Umbilical cord (tissue), 2 donors: ENCODE measurements around the gene FAAP20. TPM values are rescaled to one million over a fixed set of nuclear protein-coding genes. Genes with fewer than 3 reads are reported as not detected.

Experiments used
- DNase-seq: peaks from one replicate; pipeline ENCODE4 v3.0.0-alpha.2; 2015; ENCODE audit warnings: low spot score
- total RNA-seq: library from RNA; depleted of rRNA; stranded (reverse); fragments of >200 nt; gene quantifications from one replicate; pipeline ENCODE4 v1.2.3, GENCODE V29; 2014; ENCODE audit warnings: low replicate concordance; ENCODE audit not compliant: insufficient read depth

The FAAP20 gene
- total RNA-seq, 1 donor from 2014 or later = 43.3 TPM

- DNase-seq = peak; percentile 98
Observed at GRCh38 chr1:2212532-2213491, 18.2 kb upstream of the FAAP20 start.

- DNase-seq = no peak
Observed at GRCh38 chr1:2212274-2212531, 17.6 kb upstream of the FAAP20 start.

DNA sequence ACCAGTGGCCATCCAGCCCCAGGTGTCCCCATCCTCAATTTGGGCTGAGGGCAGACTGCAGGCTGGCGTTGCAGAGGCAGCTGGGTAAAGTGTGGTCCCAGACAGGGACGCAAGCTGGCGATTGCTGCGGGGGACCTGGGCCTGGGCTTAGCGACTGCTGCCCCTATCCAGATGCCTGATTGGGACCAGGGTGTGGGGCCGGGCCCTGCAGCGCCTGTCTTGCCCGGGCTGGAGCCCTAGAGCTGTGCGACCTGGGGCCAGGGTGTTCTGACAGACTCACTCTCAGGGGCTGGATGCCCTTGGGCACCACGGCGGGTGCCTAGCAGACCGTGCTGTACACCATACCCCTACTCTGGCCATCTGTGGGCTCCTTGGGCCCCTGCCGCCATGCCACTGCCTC is 16.2 kb upstream of the FAAP20 start:
- no peak for DNase-seq

GRCh38 chr1:2210084-2210653 is 15.6 kb upstream of the FAAP20 start:
- DNase-seq = peak; percentile 55

DNA sequence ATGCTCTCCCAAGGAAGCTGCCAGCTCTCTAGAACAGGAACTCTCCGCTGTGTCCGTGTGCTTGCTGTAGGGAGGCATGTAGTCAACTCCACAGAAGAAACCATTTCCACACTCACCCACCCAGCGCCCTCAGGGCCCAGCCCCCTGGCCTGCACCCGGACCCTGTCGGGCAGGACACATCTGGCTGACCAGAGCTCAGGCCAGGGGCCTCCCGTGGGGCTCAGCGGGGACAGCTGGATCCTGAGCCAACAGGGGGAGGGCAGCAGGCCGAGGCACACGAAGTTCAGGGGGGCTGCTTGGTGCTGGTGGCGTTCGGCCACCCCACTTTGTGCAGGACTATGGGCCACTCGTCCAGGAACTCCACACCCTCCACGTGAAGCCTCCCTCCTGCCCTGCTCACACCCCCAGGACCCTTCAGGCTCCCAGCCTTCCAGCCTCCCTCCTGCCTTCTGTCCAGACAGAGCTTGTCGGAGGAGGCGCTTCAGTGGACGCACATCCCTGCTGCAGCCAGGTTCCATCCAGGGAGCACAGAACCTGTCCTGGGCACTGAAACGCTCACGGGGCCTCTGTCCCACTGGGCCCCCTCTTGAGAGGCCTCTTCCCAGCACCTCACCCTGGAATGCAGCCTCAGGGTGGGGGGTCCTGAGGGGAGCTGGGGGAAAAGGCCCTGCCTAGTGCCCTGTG is 15.0 kb upstream of the FAAP20 start:
- no peak for DNase-seq

GRCh38 chr1:2208309-2209239 is 14.0 kb upstream of the FAAP20 start:
- DNase-seq = peak; percentile 79

DNA sequence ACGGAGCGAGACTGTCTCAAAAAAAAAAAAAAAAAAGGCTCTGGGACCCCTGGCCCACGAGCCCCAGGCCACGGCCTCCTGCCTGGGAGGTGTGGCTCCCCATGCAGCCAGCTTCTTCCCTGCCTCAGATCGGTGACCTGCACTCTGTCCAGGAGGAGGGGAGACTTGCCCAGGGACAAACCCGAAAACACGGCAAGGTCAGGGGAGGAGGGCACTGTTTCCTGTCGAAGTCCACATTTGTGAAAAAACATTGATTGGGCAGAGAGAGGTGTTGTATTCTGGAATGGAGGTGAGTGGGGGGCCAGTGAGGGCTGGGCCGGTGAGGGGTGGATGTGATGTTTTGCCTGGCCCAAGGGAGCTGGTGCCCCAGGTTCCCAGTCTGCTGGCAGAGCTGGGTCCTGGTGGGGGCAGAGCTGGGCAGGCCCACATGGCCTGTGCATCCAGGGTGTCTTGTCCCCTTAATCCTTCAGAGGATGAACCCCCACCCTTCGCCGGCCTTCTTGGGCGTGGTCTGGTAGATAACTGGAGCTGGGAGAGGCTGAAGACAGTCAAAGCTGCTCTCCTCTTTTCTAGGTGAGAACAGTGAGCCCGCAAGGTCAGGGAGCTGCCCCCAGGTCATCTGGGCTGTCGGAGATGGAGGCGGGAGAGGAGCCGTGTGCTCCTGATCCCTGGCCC is 12.4 kb upstream of the FAAP20 start:
- DNase-seq = peak; percentile 66

- peak; percentile 96 for DNase-seq
Observed at GRCh38 chr1:2205191-2205952, 10.8 kb upstream of the FAAP20 start.

DNA sequence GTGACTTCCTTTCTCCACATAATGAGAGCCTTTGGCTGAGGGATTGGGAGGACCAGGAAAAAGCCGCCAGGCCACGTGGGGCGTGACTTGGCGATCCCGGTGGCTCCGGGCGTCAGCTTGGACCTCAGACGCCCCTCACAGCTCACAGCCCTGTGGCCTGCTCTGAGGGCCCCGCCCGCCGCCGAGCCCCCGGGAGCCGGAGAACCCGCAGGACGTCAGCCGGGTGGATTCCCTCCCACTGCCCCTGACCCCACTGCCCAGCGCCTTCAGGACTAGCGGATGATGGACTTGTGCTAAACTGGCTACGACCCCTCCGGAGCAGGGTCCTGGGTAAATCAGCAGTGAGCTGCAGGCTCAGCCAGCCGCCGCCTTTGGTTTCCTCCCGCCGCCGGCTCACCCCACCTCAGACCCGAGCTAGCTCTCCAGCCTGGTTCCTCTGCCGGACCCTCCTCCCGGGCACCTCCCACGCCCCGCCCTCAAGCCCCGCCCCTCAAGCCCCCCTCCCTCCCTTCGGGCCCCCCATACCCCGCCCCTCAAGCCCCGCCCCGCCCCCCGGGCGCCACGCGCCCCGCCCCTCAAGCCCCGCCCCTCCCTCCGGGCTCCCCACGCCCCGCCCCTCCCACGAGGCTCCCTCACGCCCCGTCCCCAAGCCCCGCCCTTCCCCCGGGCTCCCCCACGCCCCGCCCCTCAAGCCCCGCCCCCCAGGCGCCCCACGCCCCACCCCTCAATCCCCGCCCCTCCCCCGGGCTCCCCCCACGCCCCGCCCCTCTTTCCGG is 10.0 kb upstream of the FAAP20 start:
- DNase-seq = peak; percentile 86

- DNase-seq = no peak
Observed at GRCh38 chr1:2203671-2204414, 9.3 kb upstream of the FAAP20 start.

DNA sequence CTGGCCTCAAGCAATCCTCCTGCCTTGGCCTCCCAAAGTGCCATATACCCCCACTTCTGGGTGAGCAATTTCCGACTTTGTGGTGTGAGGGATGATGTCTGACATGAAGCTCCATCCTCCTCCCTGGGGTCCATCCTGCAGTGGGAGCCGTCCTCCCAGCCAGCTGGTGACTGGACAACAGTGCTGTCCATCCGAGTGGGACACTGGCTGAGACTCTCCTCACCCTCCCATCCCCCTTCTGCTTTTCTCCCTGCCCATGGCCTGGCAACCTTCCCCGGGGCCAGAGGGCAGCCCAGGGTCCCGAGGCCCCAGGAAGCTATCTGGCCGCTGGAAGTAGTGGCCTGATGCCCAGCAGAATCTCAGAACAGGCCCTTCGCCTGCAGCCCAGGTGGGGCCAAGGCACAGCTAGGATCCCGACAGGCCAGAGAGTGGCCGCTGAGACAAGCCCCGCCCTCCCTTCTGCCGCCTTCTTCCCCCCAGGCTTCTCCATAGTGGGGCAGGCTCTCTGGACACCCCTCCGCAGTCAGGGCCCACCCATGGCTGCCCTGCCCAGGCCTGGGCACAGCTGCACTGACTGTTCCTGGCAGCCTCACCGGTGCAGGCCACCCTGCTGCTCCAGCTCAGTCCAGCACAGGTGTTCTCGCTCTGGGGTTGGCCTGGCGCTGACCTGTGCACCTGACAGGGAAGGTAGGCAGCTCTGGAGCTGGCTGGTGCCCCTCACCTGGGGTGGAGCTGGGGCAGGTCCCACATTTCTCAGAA is 8.4 kb upstream of the FAAP20 start:
- no peak for DNase-seq

DNA sequence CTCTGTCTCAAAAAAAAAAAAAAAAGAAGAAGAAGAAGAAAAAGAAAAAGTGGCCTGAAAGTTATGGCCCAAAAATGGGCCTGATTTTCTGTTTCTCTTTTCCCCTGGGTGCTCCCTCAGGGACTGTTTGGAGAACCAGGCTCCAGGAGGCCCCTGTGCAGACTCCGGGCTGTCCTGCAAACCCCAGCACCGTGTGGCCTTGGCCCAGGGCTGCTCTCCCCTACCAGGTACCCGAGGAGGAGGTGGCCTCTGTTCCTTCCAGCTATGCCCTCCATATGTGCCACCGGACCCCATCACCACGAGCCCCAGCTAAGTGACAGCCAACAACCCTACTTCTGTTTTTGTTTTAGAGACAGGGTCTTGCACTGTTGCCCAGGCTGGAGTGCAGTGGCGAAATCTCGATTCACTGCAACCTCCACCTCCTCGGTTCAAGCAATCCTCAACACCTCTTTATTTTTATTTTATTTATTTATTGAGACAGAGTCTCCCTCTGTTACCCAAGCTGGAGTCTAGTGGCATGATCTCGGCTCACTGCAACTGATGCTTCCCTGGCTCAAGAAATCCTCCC is 7.5 kb upstream of the FAAP20 start:
- no peak for DNase-seq

DNA sequence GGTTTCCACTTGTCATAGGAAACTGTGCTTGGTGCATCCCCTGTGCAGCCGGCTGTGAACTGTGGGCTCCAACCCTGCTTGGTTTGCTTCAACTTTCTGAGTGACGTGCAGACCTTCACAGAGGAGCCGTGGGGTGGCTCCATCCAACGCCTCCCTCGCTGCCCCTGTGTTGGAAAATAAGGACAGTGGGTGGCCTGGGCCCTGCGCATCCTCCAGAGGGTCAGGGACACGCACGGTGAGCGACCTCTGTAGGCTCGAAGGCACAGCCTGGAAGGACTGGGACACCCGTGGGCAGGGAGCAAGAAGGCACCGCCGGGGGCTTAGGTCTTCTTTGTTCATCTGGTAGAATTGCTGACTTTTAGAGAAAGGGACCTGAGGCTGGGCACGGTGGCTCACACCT is 6.5 kb upstream of the FAAP20 start:
- no peak for DNase-seq

GRCh38 chr1:2200308-2200943 is 5.9 kb upstream of the FAAP20 start:
- no peak for DNase-seq

DNA sequence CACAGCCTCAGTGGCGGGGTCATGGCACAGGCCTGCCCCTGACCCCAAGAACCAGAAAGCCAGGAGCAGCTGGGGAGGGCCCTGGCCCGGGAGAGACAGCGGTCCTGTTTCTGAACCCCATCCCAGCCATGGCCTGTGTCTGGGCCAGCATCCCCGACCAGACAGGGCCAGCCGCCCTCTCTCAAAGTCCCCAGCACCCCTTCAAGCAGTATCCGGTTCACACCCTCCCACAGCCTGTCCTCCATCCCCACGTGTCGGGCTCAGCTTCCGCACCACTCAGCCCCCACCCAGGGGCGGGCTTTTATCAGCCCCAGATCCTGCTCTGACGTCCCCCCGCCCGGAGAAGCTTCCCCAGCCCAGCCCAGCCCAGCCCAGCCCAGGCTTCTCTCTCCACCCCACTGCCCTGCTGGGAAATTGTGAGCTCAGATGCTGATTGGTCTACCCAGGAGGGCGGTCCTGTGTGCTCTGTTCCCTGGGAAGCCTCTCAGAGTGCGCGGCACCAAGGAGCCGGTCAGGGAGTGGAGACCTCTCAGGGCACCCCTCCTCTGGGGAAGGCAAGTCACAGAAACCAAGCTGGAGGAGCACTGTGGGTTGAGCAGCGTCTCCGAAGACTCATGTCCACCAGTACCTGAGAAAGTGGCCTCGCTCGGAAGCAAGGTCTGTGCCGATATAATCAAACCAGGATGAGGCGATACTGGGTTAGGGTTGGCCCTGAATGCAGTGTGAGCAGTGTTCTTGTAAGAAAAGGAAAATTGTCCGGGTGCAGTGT is 4.7 kb upstream of the FAAP20 start:
- peak; percentile 98 for DNase-seq

DNA sequence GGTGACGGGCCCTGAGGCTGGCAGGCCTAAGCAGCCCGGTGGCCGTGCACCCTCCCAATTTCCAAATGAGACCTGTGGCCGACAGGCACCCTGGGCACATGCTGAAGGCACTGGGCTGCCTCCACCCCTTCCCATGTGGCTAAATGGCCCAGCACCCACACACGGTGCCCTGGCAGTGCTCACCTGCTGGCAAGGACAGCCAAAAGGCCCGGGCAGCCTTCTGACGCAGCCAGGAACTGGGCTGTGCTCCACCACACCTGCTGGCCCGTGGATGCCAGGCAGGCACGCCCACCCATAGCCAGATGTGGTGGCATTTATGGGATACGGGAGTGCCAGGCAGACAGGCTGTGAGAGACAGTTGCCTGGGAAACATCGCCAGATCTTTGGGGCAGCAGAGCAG is 4.0 kb upstream of the FAAP20 start:
- DNase-seq = no peak
